HG03575 (cell line): ENCODE measurements around the gene LCN6.
"Not testable (repeated sequence)": the region's sequence is repeated elsewhere in the genome, so short reads cannot be mapped to it uniquely, and the experiment has no call there.

Source experiments
- ATAC-seq: cut with Tn5 transposase; IDR thresholded peaks from one replicate; pipeline ENCODE4 v1.9.1; 2021; ENCODE audit not compliant: unreplicated experiment, insufficient number of reproducible peaks, low FRiP score; ENCODE audit errors: extremely low read depth

Gene LCN6, protein sequence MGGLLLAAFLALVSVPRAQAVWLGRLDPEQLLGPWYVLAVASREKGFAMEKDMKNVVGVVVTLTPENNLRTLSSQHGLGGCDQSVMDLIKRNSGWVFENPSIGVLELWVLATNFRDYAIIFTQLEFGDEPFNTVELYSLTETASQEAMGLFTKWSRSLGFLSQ

DNA sequence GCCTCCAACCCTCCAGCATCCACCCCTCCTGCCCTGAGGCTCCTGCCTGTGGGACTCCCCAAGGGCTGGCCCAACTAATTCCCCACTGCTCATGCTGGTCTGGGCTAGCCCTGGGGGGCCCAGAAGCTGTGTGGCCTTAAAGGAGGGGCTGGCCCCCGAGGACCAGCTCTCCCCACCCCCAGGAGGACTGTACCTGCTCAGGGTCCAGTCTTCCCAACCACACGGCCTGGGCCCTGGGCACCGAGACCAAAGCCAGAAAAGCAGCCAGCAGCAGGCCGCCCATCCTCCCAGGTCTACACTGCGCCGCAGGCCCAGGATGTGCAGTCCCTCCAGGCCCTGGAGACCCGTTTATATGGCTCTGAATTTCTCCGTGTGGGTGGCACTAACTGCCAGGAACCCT, at the start of gene LCN6:
Gene LCN6 (minus strand): TSS at position 325 of the 400 bp plus-strand sequence. CDS start 42 bp downstream, at position 283.
- no peak for ATAC-seq

DNA sequence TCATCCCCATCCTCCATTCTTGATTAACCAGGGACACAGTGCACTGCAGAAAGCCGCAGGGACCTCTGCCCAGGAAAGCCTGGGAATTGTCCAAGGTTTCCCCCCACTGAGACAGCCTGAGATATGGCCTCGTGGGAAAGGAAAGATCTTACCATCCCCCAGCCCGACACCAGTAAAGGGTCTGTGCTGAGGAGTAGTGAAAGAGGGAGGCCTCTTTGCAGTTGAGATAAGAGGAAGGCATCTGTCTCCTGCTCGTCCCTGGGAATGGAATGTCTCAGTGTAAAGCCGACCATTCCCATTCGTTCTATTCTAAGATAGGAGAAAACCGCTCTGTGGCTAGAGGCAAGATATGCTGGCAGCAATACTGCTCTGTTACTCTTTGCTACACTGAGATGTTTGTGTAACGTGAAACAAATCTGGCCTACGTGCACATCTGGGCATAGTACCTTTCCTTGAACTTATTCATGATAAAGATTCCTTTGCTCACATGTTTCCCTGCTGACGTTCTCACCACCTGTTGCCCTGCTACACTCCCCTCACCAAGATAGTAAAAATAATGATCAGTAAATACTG, 48.5 kb upstream of the LCN6 start:
- not testable (repeated sequence) for ATAC-seq

DNA sequence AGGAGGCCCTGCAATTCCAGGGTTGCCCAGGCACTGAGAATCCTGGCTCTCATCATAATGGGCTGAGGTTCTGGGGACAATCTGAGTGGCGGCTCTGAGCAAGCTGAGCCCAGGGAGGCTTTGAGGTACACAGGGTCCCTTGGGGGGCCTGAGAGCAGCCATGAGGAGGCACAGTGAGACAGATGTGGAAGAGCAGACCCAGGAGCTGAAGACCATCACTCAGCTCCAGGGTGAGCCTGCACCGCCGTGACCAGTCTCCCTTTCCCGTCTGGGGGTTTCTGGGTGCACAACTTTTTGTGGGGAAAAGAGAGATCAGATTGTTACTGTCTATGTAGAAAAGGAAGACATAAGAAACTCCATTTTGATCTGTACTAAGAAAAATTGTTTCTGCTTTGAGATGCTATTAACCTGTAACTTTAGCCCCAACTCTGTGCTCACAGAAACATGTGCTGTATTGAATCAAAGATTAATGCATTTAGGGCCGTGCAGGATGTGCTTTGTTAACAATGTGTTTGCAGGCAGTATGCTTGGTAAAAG, 48.0 kb upstream of the LCN6 start, which contains the start of gene CCDC183:
Gene CCDC183 (plus strand): TSS at position 101 of the 537 bp plus-strand sequence. CDS start 60 bp downstream, at position 161.
- ATAC-seq, result no peak

DNA sequence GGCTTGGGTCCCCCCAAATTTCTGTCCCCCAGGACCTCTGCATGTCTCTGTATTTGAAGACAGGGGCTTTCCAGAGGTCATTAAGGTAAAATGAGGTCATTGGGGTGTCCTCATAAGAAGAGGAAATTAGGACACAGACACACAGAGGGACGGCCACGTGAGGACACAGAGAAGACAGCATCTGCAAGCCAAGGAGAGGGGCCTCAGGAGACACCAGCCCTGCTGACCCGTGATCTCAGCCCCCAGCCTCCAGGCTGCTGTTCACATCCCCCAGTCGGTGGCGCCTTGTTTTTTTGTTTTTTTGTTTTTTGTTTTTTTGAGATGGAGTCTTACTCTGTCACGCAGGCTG, 46.6 kb upstream of the LCN6 start:
- ATAC-seq, result no peak

DNA sequence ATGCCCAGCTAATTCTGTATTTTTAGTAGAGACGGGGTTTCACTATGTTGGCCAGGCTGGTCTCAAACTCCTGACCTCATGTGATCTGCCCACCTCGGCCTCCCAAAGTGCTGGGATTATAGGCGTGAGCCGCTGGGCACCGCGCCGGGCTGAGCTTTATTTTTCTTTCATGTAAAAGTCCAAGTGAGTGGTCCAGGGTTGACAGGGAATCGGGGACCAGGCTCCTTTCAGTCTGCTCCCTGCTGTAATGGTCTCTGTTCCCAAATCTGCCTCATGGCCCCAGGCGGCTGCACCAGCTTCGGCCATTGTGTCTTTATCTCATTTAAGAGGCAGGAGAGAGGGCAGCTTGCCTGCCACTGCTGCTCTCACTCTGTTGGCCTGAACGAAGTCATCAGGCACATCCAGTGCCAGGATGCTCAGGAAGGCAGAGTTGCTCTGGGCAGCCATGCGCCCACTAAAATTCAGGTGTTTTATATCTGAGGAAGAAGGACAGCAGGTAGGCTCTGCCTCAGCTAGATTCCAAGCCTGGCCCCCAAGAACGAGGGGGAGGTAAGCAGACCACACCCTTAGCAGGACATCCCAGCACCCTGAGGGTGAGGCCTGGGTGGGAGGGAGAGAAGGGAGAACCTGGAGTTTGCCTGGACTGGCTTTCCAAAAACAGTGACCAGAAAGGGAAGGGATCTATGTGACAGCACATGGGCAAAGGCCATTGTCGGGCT, 46.1 kb upstream of the LCN6 start:
- no peak for ATAC-seq

DNA sequence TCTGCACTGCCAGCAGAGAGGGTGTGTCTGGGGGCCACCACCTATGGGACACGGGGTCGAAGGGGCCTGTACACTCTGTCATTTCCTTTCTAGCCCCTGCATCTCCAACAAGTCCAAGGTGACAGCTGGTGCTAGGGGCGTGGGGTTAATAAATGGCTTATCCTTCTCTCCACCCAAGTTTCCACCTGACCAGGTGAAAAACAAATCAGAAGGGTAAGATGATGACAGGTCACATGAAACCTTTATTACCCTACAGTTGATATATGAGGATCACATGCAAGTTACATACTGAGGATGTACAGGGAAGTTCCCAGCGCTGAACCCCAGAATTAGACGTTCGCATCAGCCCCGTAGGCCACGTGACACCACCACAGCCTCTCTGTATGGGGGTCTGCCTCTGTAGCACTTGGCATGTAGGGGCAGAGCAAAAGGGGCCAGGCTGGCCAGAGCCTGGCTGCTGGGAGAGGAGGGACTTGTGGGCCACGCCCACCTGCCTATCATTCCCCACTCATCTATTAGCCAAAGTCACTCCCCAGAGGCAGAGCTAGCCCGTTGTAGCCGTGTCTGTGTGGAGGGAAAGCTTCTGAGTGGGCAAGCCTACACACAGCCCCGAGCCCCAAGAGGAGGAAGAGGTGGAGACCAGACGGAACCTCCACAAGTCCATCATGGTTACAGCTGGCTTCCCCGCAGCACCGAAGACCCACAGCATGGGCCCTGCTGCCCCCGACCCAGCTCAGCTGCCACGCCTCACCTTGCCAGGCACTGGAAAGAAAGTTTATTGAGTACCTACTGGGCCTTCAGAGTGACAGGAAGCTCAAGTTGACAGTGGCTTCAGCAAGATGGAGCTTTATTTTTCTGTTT, 45.0 kb upstream of the LCN6 start:
- no peak for ATAC-seq

DNA sequence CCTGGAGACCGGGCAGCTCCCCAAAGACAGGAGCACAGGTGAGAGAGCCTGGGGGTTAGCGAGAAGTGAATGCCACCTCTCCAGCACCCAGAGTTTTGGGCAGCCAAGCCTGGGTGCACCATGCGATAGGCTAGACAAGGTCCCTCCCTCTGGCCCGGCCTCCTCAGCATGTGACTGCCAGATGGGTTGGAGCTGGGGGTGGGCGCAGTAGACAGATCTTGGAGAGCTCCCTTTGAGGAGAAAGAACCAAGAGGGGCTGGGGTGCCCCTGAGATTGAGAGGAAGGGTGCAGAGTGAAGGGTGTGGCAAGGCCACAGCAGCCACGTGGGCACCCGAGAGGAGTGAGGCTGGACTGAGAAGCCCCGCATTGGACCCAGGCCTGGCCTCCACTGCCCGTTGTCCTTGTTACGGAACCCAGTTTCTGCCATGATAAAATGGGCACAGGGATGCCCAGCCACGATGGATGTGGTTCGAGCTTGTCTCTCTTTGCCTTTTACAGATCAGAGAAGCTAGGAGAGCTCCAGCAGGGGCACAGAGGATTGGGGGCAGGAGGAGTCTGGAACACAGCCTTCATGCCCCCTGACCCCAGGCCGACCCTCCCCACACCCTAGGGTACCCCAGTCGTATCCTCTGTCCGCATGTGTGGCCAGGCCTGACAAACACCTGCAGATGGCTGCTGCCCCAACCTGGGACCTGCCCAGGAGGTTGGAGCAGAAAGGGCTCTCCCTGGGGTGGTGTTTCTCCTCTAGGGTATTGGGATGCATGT, 44.2 kb upstream of the LCN6 start:
- ATAC-seq, result no peak

DNA sequence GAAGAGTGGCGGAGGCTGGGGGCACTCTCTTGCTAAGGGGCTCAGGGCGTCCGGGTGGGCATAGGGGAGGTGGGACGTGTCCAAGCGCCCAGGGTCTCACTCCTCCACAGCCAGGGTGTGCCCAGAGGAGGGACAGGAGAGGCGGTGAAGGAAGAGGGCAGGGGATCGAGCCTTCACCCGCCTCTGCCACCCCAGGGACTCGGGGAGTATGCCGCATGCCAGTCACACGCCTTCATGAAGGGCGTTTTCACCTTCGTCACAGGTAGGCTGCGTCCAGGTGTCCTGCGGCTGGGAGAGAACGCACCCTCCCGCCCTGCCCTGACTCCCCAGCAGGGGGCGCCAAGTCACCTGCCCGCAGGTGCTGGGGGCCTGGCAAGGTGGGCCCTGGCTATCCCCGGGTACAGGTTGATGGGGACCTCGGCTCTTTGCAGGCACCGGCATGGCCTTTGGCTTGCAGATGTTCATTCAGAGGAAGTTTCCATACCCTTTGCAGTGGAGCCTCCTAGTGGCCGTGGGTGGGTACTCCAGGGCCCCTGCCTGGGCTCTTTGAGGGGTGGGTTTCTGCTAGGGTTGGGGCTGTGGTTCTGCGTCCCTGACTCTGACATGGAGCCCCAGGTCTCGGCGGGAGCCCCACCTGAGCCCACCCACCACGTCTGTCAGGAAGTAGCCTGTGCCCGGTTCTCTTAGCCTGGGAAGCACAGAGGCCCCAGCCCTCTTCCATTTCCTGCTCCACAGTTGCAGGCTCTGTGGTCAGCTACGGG, 43.4 kb upstream of the LCN6 start:
- ATAC-seq, result no peak

DNA sequence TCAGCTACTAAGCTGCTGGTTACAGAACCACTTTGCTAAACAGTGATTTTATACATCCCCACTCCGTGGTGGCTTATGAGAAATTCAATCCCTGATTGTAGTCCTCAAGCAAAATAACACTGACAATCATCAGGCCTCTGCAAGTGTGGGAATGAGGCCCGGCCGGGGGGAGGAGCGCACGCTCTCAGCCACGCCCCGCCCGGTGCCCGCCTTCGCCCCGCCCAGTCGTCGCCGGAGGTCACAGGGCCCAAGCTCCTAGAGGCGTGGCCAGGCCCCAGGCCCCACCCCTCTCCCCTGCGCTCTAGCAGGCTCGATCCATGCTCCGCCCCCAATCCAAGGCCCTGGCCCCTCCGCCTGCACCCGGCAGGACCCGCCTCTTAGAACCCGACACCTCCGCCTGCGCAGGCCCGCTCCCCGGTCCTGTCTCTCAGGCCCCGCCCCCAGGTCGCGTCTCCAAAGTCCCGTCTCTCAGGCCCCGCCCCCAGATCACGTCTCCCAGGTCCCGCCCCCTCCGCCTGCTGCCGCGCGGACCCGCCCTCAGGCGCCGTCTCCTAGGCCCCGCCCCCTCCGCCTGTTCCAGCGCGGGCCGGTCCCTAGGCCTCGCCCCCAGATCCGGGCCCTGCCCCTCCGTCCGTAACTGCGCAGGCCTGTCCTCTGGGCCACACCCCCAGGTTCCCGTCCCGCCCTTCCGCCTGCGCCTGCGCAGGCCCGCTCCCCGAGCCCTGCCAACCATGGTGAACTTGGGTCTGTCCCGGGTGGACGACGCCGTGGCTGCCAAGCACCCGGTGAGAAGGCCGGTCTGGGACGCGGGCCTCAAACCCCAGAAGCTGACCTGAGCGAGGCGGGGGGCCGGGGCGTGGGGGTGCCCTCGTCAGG, 42.6 kb upstream of the LCN6 start, which contains the start of gene TMEM141:
Gene TMEM141 (plus strand): TSS at position 705 of the 876 bp plus-strand sequence. CDS start 27 bp downstream, at position 732.
- ATAC-seq, result peak; percentile 46

DNA sequence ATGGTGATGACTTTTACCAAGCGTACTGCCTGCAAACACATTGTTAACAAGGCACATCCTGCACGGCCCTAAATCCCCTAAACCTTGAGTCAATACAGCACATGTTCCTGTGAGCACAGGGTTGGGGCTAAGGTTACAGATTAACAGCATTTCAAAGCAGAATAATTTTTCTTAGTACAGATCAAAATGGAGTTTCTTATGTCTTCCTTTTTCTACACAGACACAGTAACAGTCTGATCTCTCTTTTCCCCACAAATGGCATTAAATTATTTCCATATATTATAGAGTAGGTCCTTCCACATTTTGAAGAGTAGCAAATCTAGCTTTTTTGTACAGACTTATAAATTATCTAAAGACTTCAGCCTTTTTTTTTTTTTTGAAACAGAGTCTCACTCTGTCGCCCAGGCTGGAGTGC, 41.2 kb upstream of the LCN6 start:
- ATAC-seq, result no peak

DNA sequence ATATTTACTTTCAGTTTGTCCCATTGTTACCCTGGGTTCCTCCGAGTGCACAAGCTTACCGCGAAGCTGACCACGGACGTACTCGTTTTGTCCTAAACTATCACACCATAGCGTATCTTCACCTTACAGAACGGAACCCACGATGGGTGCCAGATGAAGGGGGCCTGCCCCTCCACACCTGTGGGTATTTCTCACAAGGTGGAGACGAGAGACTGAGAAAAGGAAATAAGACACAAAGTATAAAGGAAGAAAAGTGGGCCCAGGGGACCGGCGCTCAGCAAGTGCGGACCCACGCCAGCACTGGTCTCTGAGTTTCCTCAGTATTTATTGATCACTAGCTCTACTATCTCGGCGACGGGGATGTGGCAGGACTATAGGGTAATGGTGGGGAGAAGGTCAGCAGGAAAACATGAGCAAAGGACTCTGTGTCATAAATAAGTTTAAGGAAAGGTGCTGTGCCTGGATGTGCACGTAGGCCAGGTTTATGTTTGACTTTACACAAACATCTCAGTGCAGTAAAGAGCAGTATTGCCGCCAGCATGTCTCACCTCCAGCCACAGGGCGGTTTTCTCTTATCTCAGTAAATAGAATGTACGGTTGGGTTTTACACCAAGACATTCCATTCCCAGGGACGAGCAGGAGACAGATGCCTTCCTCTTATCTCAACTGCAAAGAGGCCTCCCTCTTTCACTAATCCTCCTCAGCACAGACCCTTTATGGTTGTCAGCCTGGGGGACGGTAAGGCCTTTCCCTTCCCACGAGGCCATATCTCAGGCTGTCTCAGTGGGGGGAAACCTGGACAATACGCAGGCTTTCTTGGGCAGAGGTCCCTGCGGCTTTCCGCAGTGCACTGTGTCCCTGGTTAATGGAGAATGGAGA, 40.6 kb upstream of the LCN6 start:
- not testable (repeated sequence) for ATAC-seq

DNA sequence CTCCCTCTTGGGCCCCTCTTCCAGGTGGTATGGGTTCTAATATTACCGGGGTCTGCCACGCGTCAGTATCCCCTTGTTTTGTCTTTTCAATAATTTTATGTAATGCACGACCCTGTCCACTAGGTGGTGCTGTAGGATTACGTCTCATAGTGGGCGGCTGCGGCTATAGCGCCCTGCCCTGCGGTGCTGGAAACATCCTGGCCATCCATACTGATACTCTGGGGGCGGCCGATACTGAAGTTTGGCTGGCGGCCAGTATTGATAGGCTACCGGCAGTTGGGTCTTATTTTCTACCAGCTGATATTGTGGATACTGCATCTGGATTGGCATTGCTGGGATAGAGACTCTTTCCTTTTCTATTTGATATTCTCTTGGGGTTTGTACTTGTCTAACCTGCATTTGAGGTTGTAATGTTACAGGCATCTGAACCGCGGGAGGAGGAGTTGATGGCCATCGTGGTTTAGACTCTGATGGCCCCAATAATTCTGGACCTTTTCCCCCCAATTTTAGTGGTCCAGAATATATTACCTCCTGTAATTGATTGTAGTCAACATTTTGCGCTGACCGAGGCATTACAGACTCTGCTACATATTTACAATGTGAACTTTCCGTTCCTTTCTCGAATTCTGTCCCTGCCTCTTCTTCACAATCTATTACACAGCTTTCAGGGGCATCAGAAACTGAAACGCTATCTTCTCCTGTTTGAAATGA, 39.5 kb upstream of the LCN6 start:
- no peak for ATAC-seq

DNA sequence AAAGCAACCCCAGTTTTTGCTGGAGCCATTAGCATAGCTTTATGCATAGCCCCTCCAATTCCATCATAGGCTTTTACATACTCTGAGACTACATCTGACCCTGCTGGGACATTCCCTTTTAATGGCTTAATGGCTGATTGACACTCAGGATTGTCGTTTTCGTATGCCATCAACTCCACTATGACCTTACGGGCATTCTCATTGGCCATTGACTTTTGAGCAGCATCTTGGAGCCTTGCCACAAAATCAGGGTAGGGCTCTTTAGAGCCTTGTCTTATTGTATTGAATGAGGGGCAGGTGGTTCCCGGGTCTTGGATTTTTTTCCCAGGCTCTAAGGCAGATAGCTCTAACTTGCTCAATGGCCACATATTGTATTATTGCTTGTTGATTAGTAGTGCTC, 38.7 kb upstream of the LCN6 start:
- ATAC-seq, result not testable (repeated sequence)

DNA sequence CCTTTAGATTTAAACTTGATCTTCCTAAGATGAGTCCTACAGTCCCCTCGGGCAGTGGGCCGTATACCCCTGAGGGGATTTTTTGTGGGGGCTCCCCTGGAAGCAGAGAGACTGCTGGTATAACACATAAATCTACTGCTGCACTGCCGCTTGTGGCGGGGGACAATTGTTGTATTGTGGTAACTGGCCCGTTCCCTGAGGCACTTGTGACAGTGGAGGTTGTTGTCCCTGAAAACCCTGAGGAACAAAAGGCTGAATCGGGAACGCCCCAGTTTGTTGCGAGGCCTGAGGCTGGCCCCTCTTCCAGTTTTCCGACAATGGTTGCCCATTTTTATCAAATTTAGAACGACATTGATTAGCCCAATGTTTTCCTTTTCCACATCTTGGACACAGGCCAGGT, 38.1 kb upstream of the LCN6 start:
- no peak for ATAC-seq

DNA sequence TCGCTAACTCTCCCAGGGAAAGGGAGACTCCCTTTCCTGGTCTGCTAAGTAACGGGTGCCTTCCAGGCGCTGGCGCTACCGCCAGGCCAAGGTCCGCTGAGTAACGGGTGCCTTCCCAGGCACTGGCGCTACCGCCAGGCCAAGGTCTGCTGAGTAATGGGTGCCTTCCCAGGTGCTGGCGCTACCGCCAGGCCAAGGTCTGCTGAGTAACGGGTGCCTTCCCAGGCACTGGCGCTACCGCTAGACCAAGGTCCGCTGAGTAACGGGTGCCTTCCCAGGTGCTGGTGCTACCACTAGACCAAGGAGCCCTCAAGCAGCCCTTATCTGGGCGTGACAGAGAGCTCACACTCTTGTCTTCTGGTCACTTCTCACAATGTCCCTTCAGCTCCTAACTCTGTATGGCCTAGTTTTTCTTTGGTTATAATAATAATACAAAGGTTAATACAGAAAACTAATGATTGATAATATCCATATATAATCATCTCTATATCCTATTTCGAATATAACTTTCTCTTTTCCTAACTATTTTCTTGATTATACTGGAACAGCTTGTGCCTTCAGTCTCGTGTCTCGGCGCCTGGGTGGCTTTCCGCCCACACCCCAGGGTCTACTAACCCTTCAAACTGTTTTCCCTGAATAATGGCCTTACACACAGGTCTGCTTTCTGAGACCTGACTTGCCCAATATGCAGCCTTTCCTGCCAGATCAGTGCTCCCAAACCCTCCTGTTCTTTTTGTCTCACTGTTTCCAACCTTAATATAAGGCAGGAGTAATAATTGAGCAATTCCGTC, 37.4 kb upstream of the LCN6 start:
- ATAC-seq, result not testable (repeated sequence)
